SU-DHL-6 (cell line): Measurements from ENCODE around the gene FAM32A.

Source experiments
- CTCF ChIP-seq: fragments of 200-600 bp; sonication (generic); IDR thresholded peaks from one replicate; pipeline ENCODE4 v1.5.1; 2017; ENCODE audit warnings: antibody characterized with exemption, mild to moderate bottlenecking, low read length, moderate library complexity; ENCODE audit not compliant: insufficient read depth, poor library complexity, severe bottlenecking
- EZH2phosphoT487 ChIP-seq: fragments of 200-600 bp; sonication (generic), shearing (Covaris generic); conservative IDR thresholded peaks from 2 replicates; pipeline ENCODE4 v1.6.1; 2018; ENCODE audit warnings: mild to moderate bottlenecking, antibody characterized with exemption, low read length, moderate library complexity, mixed read lengths

- TF ChIP-seq CTCF (no peak), EZH2phosphoT487 (no peak)
Observed at GRCh38 chr19:16213076-16213475, 27.9 kb downstream of the FAM32A start.
